GM04503 (cell line): ENCODE results near the gene TIAM2.
"Not testable (repeated sequence)": the region's sequence is repeated elsewhere in the genome, so short reads cannot be mapped to it uniquely, and the experiment has no call there.

ENCODE experiments used
- DNase-seq: peaks from one replicate; pipeline ENCODE4 v3.0.0-alpha.2; 2012; ENCODE audit warnings: low read depth

TIAM2 gene

GRCh38 chr6:155170519-155170918 is 175.4 kb downstream of the TIAM2 start:
- no peak for DNase-seq

- DNase-seq, result peak; percentile 94
These were observed 176.1 kb downstream of the TIAM2 start for GRCh38 chr6:155171109-155171746.

- DNase-seq, result no peak
These were observed 176.8 kb downstream of the TIAM2 start for GRCh38 chr6:155171747-155172449.

- DNase-seq, result no peak
These were observed 178.4 kb downstream of the TIAM2 start for GRCh38 chr6:155173488-155173887.

- no peak for DNase-seq
These were observed 179.6 kb downstream of the TIAM2 start for GRCh38 chr6:155174576-155175211.

- DNase-seq, result no peak
These were observed 182.3 kb downstream of the TIAM2 start for GRCh38 chr6:155177363-155177961.

GRCh38 chr6:155181498-155181897 is 186.4 kb downstream of the TIAM2 start:
- DNase-seq, result no peak

- no peak for DNase-seq
These were observed 187.0 kb downstream of the TIAM2 start for GRCh38 chr6:155182103-155182502.

GRCh38 chr6:155183095-155183494 is 188.0 kb downstream of the TIAM2 start:
- DNase-seq, result no peak

GRCh38 chr6:155185041-155185440 is 189.9 kb downstream of the TIAM2 start:
- DNase-seq, result not testable (repeated sequence)

- DNase-seq, result no peak
These were observed 190.4 kb downstream of the TIAM2 start for GRCh38 chr6:155185544-155185943.

- no peak for DNase-seq
These were observed 191.0 kb downstream of the TIAM2 start for GRCh38 chr6:155186052-155186658.

- DNase-seq, result no peak
These were observed 192.0 kb downstream of the TIAM2 start for GRCh38 chr6:155187106-155187505.

- DNase-seq, result no peak
These were observed 193.0 kb downstream of the TIAM2 start for GRCh38 chr6:155187994-155188706.

- DNase-seq, result peak; percentile 95
These were observed 193.8 kb downstream of the TIAM2 start for GRCh38 chr6:155188707-155189496.

GRCh38 chr6:155190677-155191076 is 195.6 kb downstream of the TIAM2 start:
- DNase-seq, result no peak

GRCh38 chr6:155193526-155193925 is 198.4 kb downstream of the TIAM2 start:
- DNase-seq, result no peak

- no peak for DNase-seq
These were observed 199.3 kb downstream of the TIAM2 start for GRCh38 chr6:155194399-155194798.

GRCh38 chr6:155195903-155196302 is 200.8 kb downstream of the TIAM2 start:
- DNase-seq, result no peak

- no peak for DNase-seq
These were observed 201.8 kb downstream of the TIAM2 start for GRCh38 chr6:155196911-155197310.

- no peak for DNase-seq
These were observed 202.8 kb downstream of the TIAM2 start for GRCh38 chr6:155197932-155198331.
